ENCODE measurements around the gene CYBA.

The CYBA gene

GRCh38 chr16:88599092-88599733, 51.6 kb downstream of the CYBA start:
- Histone ChIP-seq H3K9ac (ENCODE audit: low read depth, low read length) (no peak overlapping the region), H3K27me3 (ENCODE audit: insufficient read depth, low read length) (no peaks in the 10 kb centered on the region), H3K9me3 (ENCODE audit: insufficient read depth, low read depth, low read length) (no peaks in the 10 kb centered on the region), H3K4me3 (ENCODE audit: low read length) (no peak overlapping the region), H3K4me1 (ENCODE audit: insufficient read depth, low read length) (peaks cover 2% of the 10 kb centered on the region; the same call in 1 of the 2 replicates), H3K27ac (ENCODE audit: low read length) (no peak overlapping the region), H3K36me3 (ENCODE audit: insufficient read depth, low read depth, low read length) (peaks cover 54% of the 10 kb centered on the region)

DNA sequence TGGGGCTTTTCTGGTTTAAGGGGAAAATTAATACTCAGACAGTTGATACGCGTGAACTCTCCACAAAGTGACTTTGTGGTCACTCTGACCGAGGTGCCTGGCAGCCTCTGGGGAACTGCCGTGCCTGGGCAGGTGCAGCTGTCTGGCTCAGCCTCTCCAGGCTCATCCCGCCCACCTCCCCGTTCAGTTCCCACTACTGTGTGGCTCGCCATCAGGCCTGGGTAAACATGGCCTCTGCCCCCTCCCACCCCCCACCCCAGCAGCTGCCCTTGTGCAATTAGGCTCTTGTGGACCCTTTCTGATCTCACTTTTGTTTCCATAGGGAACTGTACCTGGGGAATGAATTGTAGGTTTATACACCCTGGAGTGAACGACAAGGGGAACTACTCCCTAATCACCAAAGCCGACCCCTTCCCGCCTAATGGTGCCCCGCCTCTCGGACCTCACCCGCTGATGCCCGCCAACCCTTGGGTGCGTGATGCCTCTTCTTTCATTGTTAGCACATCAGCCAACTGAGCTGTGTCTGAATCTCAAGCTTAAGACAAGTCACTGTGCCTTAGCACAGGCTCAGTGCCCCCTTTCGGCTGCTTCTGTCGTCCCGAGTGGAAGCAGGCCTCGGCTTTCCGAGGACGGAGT, 52.9 kb downstream of the CYBA start:
- no peak overlapping the region for H3K27ac ChIP-seq (ENCODE audit: low read length)
- no peak overlapping the region for H3K9ac ChIP-seq (ENCODE audit: low read depth, low read length)
- H3K4me3 ChIP-seq (ENCODE audit: low read length) = no peak overlapping the region
- H3K4me1 ChIP-seq (ENCODE audit: insufficient read depth, low read length) = peaks cover 2% of the 10 kb centered on the region; the same call in 1 of the 2 replicates
- no peaks in the 10 kb centered on the region for H3K27me3 ChIP-seq (ENCODE audit: insufficient read depth, low read length)
- no peaks in the 10 kb centered on the region for H3K9me3 ChIP-seq (ENCODE audit: insufficient read depth, low read depth, low read length)
- H3K36me3 ChIP-seq (ENCODE audit: insufficient read depth, low read depth, low read length) = peaks cover 63% of the 10 kb centered on the region

DNA sequence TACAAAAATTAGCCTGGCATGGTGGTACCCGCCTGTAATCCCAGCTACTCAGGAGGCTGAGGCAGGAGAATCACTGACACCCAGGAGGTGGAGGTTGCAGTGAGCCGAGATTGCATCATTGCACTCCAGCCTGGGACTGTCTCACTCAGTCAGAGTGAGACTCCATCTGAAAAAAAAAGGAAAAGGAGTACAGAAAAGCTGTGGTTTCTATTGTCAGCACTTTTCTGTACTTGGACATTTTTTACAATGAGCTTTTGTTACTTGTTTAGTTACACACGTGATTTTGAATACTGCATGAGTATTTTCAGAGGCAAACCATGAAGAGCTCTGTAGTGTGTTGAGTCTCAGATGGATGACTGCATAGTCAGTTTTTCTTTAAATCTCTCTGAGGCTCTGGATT, 54.4 kb downstream of the CYBA start:
- Histone ChIP-seq H3K9ac (ENCODE audit: low read depth, low read length) (no peak overlapping the region), H3K9me3 (ENCODE audit: insufficient read depth, low read depth, low read length) (no peaks in the 10 kb centered on the region), H3K27ac (ENCODE audit: low read length) (no peak overlapping the region), H3K4me3 (ENCODE audit: low read length) (no peak overlapping the region), H3K4me1 (ENCODE audit: insufficient read depth, low read length) (peaks cover 2% of the 10 kb centered on the region; the same call in 1 of the 2 replicates), H3K27me3 (ENCODE audit: insufficient read depth, low read length) (no peaks in the 10 kb centered on the region), H3K36me3 (ENCODE audit: insufficient read depth, low read depth, low read length) (peaks cover 60% of the 10 kb centered on the region)

DNA sequence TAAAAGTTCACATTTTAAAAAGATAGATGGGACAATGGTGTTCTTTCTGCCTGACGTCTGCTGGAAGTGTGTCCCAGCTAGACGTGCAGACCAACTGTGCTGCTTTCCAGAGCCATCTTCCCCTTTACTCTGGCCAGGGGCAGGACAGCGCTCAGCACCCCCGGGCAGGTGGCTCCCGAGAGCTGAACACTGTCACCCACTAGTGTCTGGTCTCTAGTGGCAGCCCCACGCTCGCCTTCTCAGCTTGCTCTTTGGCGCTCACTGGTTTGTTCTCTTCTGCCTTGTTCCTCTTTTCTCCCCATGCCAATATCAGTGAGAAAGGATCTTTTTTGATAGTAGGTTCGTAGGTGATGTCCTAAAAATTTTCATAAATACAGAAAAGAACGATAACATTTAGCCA, 54.9 kb downstream of the CYBA start:
- H3K9me3 ChIP-seq (ENCODE audit: insufficient read depth, low read depth, low read length) = no peaks in the 10 kb centered on the region
- no peak overlapping the region for H3K9ac ChIP-seq (ENCODE audit: low read depth, low read length)
- no peaks in the 10 kb centered on the region for H3K27me3 ChIP-seq (ENCODE audit: insufficient read depth, low read length)
- peaks cover 2% of the 10 kb centered on the region; the same call in 1 of the 2 replicates for H3K4me1 ChIP-seq (ENCODE audit: insufficient read depth, low read length)
- no peak overlapping the region for H3K27ac ChIP-seq (ENCODE audit: low read length)
- no peak overlapping the region for H3K4me3 ChIP-seq (ENCODE audit: low read length)
- H3K36me3 ChIP-seq (ENCODE audit: insufficient read depth, low read depth, low read length) = peaks cover 55% of the 10 kb centered on the region

GRCh38 chr16:88595101-88595500, 55.8 kb downstream of the CYBA start:
- Histone ChIP-seq H3K27ac (ENCODE audit: low read length) (no peak overlapping the region), H3K4me3 (ENCODE audit: low read length) (no peak overlapping the region), H3K9me3 (ENCODE audit: insufficient read depth, low read depth, low read length) (no peaks in the 10 kb centered on the region), H3K27me3 (ENCODE audit: insufficient read depth, low read length) (no peaks in the 10 kb centered on the region), H3K4me1 (ENCODE audit: insufficient read depth, low read length) (no peaks in the 10 kb centered on the region), H3K9ac (ENCODE audit: low read depth, low read length) (no peak overlapping the region), H3K36me3 (ENCODE audit: insufficient read depth, low read depth, low read length) (peaks cover 53% of the 10 kb centered on the region)

- Histone ChIP-seq H3K9me3 (ENCODE audit: insufficient read depth, low read depth, low read length) (no peaks in the 10 kb centered on the region), H3K27me3 (ENCODE audit: insufficient read depth, low read length) (no peaks in the 10 kb centered on the region), H3K4me1 (ENCODE audit: insufficient read depth, low read length) (no peaks in the 10 kb centered on the region), H3K27ac (ENCODE audit: low read length) (no peak overlapping the region), H3K9ac (ENCODE audit: low read depth, low read length) (no peak overlapping the region), H3K4me3 (ENCODE audit: low read length) (no peak overlapping the region), H3K36me3 (ENCODE audit: insufficient read depth, low read depth, low read length) (peaks cover 53% of the 10 kb centered on the region)
These were observed 56.9 kb downstream of the CYBA start for GRCh38 chr16:88593910-88594309.

DNA sequence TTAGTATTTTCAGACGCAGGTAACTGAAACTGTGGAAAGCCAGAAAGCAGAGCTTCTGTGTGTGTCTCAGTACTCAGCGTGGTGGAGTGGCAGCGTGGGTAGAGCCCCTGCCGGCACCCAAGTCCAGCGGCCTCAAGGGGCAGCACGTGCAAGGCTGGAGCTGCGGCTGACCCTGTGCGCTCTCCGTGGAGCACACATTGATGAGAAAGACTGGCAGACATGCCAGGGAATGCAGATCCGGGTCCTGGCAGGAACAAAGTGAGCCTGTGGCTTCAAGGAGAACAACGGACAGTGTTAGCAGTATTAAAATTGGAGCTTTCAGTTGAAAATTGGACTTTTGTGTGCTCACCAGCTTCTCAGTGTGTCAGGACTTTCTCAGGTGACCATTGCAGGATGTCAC, 57.4 kb downstream of the CYBA start:
- no peak overlapping the region for H3K9ac ChIP-seq (ENCODE audit: low read depth, low read length)
- H3K4me1 ChIP-seq (ENCODE audit: insufficient read depth, low read length) = no peaks in the 10 kb centered on the region
- no peak overlapping the region for H3K27ac ChIP-seq (ENCODE audit: low read length)
- H3K27me3 ChIP-seq (ENCODE audit: insufficient read depth, low read length) = no peaks in the 10 kb centered on the region
- H3K36me3 ChIP-seq (ENCODE audit: insufficient read depth, low read depth, low read length) = peaks cover 53% of the 10 kb centered on the region
- no peaks in the 10 kb centered on the region for H3K9me3 ChIP-seq (ENCODE audit: insufficient read depth, low read depth, low read length)
- H3K4me3 ChIP-seq (ENCODE audit: low read length) = no peak overlapping the region

Data from iPS-20b (cell line).